ENCODE data around the gene ZFC3H1. TPM values are rescaled to one million over a fixed set of nuclear protein-coding genes. Genes with fewer than 3 reads are reported as not detected.

ZFC3H1 gene
- total and polyA plus RNA-seq, 2 of the 8 experiments (the other 6 are each of a cell fraction or from before 2014, with no cell fraction given) = 20.0 to 32.4 TPM

- Histone ChIP-seq H3K23me2 (ENCODE audit: low read depth, low read length) (no peaks in the 10 kb centered on the region), H3K79me1 (ENCODE audit: low read depth, low read length) (no peaks in the 10 kb centered on the region), H3K36me3 (ENCODE audit: control insufficient read depth in 2 of 4, insufficient read depth in 4 of 4, low read length in 3 of 4) (peaks cover 2 to 60% (median 44%) of the 10 kb centered on the region in 4 experiments), H2AK5ac (ENCODE audit: low read depth, low read length) (no peak overlapping the region), H3K4me2 (ENCODE audit: insufficient read depth in 1 of 2, low read depth in 2 of 2, low read length in 2 of 2) (no peak overlapping the region), H3K56ac (replicated peaks; ENCODE audit: insufficient read length, low read depth, low read length) (no peak overlapping the region), H4K8ac (ENCODE audit: extremely low read depth, insufficient read depth, low read length) (no peak overlapping the region), H2BK20ac (ENCODE audit: low read length) (no peak overlapping the region), H3K4me3 (ENCODE audit: extremely low read depth in 1 of 4, insufficient read depth in 2 of 4, low read depth in 3 of 4, low read length in 4 of 4) (no peak overlapping the region), H2BK5ac (ENCODE audit: low read depth, low read length) (no peak overlapping the region), H3K27me3 (replicated peaks in 1 of 4; ENCODE audit: control insufficient read depth in 3 of 4, extremely low read depth in 1 of 4, insufficient read depth in 3 of 4, low read length in 3 of 4) (no peaks in the 10 kb centered on the region), H4K20me1 (replicated peaks in 1 of 2; ENCODE audit: control insufficient read depth in 1 of 2, insufficient read depth in 2 of 2, low read length in 2 of 2) (peaks cover 0 to 3% of the 10 kb centered on the region in 2 experiments), H3K9ac (replicated peaks in 1 of 4; ENCODE audit: extremely low read depth in 1 of 4, low read depth in 3 of 4, low read length in 3 of 4) (no peak overlapping the region), H3K9me3 (ENCODE audit: insufficient read depth in 2 of 2, low read depth in 1 of 2, low read length in 1 of 2) (no peaks in the 10 kb centered on the region), H2BK15ac (ENCODE audit: low read length) (no peak overlapping the region), H3K14ac (ENCODE audit: insufficient read length) (no peak overlapping the region), H3K23ac (ENCODE audit: insufficient read length) (no peak overlapping the region), H4K91ac (replicated peaks; ENCODE audit: insufficient read length, low read length) (no peak overlapping the region), H4K5ac (ENCODE audit: insufficient read length, low read depth, low read length) (no peak overlapping the region), H2BK12ac (ENCODE audit: low read depth, low read length) (no peak overlapping the region), H2BK120ac (replicated peaks; ENCODE audit: low read depth, low read length) (no peak overlapping the region), H3K4ac (replicated peaks; ENCODE audit: insufficient read length, low read depth, low read length) (no peak overlapping the region), H2AFZ (ENCODE audit: low read length) (no peak overlapping the region), H3K27ac (ENCODE audit: low read depth, low read length) (no peak overlapping the region), H3K79me2 (ENCODE audit: control insufficient read depth in 1 of 2, insufficient read depth in 2 of 2, low read length in 2 of 2) (no peaks in the 10 kb centered on the region), H3K4me1 (replicated peaks in 1 of 4; ENCODE audit: control insufficient read depth in 3 of 4, insufficient read depth in 4 of 4, low read length in 3 of 4) (no peaks in the 10 kb centered on the region), H3K18ac (ENCODE audit: extremely low read depth, low read length) (no peak overlapping the region)
- ChIA-PET CTCF (ENCODE audit: partially characterized antibody) (interaction anchor here (0.6 to 3.1 kb wide), 6 partner anchors 11 to 299 kb away, joined by 3 to 21 read pairs (median 3); partner anchors contain the start of genes THAP2 and ZFC3H1), POLR2A (ENCODE audit: partially characterized antibody) (interaction anchor here (0.7 kb wide), 1 partner anchor 48 kb away, joined by 3 read pairs; the partner anchor contains the start of gene TMEM19)
- FAIRE-seq (no peak), DNase-seq (ENCODE audit: low read depth in 1 of 2, low spot score in 2 of 2) (no peak)
- no peak for TF ChIP-seq POLR2AphosphoS5 (IDR thresholded peaks at IDR 0.05; ENCODE audit: low read depth, low read length)
- no peak for TF ChIP-seq RAD21 (IDR thresholded peaks at IDR 0.05 in 1 of 2, conservative IDR thresholded peaks at IDR 0.05 in 1 of 2; ENCODE audit: low read depth in 2 of 2, low read length in 2 of 2)
- TF ChIP-seq CHD1 (IDR thresholded peaks at IDR 0.05; ENCODE audit: low read depth, low read length) = no peak
- no peak for TF ChIP-seq NRF1 (IDR thresholded peaks at IDR 0.05; ENCODE audit: low read depth, low read length)
- TF ChIP-seq HDAC2 (IDR thresholded peaks at IDR 0.05; ENCODE audit: borderline replicate concordance in 1 of 2, low read depth in 2 of 2, low read length in 2 of 2) = no peak
- TF ChIP-seq CREB1 (IDR thresholded peaks at IDR 0.05) = no peak
Measured at GRCh38 chr12:71638499-71638898, 25.1 kb downstream of the ZFC3H1 start.

Data from H1 (cell line).